Daoy (cell line): ENCODE results near the gene HEXA. TPM values are rescaled to one million over a fixed set of nuclear protein-coding genes. Genes with fewer than 3 reads are reported as not detected.

ENCODE experiments used
- DNase-seq: peaks from one replicate; pipeline ENCODE4 v3.0.0-alpha.2; 2015; ENCODE audit warnings: low read depth
- total RNA-seq: library from RNA; depleted of rRNA; stranded (reverse); fragments of >200 nt; shearing (Covaris generic); gene quantifications from 2 replicates; pipeline ENCODE4 v1.2.3, GENCODE V29; 2014; rRNA removed

HEXA gene
- total RNA-seq, 1 experiment from 2014 or later, result 49.1 TPM

DNA sequence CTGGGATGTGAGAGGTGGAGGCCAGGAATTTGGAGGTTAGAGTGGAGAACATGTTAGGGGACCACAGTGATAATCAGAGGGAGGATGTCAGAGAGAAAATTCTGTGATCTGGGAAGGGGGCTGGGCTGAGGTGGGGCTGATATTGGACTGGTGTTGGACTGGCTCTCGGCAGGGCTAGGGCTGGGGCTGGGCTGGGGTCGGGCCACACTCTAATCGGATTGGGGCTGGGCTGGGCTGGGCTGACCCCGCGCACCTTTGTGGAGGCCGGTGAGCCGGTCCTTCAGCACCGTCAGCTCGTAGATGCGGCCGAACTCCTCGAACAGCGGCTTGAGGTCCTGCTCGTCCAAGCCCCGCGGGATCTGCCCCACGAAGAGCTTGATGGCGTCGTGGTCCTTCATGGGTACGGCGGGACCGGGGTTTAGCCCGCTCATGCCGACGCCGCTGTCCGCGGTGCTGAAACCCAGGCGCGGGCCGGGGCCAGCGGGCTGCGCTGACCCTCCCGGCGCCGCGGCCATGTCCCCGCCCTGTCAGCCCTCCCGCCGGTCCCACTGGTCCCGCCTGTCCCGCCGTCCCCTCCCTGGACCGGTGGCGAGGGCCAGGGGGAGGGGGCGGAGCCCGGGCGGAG, 56.3 kb downstream of the HEXA start:
- DNase-seq, result peak; percentile 73

DNA sequence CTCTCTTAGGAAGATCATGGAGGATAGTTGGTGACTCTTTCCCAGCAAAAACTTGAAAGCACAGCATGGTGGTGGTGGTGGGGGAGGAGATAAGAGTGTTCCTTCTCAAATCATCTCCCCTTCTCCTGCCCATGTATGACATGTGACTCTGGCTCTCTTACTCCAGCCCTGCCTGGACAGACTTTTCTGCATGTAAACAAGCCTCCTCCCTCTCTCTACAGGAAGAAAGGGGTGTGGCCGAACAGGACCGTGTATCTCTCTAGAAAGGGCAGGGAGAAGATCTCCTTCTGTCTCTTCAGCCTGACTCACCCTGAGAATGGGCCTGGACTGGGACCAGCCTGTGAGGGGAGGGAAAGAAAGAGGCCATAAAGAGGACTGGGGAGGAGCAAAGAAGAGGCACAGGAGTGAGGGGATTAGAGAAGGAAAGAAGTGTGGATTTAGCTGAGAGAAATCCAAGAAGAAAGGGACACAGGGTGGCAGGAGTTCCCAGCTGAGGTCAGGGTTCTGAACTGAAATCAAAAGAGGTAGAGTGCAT, 57.3 kb downstream of the HEXA start:
- DNase-seq, result no peak

DNA sequence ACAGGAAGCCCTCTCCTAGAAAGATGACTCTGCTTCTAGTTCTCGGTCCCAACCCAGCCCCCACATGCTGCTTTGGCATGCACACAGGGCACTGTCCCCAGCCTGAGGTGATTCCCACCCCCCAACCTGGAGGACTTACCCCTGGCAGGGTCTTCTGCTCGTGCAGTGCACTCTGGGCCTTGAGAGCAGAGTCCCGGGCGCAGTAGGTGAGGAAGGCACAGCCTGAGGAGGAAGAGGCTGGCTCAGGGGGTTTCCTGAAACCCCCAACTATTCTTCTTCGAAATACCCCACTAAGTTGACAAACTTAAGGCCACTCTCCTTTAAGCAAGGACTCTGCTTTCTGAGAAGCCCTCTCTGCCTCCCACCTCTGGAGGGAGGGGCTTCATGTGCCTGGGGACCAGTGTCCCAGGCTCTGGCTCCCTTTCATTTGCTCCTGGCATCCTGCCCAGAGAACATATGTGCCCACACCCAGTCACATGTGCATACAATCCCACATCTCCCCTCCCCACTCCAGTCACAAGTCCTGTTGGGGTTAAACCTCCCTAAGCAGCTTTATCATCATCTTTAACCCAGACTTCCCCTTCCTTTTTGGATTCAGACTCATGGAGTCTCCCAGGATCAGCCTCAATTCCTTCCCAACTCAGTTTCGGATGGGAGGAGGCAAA, 60.0 kb downstream of the HEXA start:
- DNase-seq, result peak; percentile 9

DNA sequence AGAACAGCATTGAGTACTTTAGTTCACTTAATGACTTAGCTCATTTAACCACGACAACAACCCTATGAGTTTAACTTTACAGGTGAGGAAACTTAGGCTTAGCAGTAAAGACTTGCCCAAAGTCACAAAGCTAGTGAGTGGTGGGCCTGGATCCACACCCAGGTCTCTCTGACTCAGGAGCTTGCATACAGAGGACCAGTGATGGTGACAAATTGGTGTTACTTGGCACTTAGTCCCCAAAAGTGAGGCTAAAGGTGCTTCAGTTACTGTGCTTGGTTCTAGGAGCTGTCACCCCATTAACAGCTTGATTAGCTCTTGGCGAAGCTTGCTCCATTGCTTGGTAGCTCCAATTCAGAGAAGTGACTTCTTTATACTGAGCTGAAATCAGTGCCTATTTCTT, 61.9 kb downstream of the HEXA start:
- no peak for DNase-seq

DNA sequence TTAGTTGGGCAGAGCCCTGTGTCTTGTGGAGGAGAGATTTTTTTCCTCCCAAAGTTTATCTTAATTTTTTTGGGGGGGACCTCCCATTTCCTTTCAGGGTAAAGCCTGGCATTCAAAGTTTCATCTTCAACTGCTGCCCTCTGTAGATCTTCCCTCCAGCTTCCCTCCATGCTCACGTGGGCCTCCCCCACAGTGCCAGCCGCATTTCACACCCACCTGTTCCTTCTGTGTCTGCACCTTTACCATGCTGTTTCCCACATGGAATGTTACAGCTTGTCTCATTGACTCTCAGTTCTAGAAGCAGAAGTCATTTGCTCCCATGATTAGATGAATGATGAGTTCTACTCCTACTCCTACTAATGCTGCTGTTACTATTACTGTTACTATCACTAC, 62.4 kb downstream of the HEXA start:
- no peak for DNase-seq

DNA sequence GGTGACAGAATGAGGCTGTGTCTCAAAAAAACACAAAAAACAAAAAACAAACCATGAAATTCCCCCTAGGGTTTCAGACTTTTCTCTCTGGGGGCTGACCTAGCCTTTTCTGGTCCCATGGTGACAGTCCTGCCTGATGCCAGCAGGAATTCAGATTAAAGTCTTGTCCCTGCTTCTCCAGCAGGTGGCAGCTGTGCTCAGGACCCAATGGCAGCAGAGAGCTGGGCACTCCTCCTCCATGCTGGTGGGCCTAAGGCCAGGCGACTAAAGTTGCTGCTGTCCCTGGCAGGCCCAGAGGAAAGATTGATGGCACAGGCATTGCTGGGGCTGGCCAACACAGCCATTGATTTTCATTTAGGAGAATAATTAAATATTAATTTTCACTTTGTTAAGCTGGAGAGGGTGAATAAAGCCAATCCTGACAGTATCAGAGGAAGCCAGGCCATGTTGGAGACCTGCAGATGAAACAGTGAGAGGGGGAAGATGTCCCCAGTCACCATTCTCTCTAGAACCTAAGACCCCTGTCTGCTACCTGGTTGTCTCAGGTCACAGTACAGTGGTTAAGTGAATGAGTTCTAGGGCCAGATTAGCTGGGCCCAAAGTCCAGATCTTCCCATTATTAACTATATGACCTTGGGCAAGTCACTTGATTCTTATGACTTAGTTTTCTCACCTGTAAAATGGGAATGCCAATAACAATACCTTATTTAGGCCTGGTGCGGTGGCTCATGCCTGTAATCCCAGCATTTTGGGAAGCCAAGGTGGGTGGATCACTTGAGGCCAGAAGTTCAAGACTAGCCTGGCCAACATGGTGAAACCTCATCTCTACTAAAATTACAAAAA, 63.0 kb downstream of the HEXA start:
- peak; percentile 73 for DNase-seq

DNA sequence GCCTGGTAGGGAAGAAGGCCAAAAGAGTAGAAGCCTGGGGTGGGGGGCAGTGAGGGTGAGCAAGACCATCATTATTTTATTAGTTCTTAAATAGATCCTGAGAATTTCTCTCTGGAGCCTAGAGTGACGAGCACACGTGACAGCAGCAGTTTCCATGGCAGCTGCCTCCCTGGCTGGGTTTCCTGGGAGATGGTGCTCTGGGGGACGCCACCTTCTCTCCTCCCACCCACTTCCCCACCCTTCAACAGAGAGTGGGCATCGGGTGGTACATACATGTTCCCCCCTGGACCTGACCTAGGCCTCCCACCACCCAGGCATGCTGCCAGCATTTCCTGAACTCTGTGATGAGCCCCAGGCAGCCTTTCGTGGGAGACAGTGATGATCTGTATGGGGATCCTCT, 68.8 kb downstream of the HEXA start:
- DNase-seq, result no peak

DNA sequence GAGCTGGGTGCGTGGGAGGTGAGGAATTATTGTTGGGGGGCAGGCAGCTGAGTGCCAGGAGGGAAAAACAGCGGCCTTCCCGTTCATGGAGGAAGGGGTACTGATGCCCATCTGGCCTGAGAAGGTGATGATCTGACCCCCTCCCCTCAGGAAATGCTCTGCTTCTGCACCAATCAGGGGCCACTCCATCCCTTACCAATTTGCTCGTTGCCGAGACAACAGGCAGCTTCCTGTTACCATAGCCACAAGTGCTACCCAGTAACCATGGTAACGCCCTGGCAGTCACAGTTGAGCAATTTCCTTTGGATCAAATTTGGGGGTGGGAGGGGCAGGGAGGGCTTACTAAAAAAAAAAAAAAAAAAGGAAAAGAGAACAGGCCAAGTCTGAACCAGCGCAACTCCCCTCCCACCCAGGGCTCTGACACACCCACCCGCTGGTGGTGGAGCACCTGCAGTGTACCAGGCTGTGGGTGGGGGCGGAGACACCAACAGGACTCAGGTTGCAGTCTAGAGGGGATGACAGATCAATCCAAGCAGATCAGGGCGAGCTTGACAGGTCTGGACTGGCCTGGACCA, 69.5 kb downstream of the HEXA start:
- DNase-seq, result peak; percentile 13

DNA sequence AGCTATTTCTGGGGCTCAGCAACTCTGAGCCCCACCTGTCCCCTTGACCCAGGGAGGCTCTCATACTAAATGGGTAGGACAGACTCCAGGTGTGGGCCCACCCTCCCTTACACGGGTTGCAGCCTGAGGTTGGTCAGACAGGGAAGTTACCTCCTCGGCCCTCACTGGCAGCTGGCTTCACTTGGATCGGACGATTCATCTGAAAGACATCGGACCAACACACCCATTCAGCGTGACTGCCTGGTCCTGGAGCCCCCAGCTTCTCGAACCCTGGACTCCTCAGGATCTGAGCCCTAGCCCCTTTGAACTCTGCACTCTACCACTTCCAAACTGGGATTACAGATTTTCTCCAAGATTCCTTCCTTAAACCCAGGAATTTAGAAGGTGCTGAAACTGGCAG, 71.2 kb downstream of the HEXA start:
- DNase-seq, result no peak

DNA sequence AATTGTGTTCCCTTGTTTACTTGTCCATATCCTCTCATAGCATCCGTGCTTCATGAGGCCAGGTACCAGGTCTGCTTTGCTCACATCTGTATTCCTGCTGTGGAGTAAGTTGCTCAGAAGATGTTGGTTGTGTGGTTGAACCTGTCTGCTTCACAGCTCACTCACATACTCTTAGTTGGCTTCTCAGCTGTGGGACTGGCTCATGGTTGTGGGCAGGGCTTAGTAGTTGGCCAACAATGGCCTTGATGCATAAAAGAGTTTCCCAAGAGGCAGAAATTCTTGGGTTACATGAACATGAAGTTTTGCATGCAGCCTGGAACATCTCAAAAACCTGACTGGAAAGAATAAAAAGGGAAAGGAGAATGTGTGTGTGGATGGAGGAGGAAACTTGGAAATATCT, 72.9 kb downstream of the HEXA start:
- DNase-seq, result no peak

Other genes starting within 250 kb of the HEXA start
- 0.77 TPM in 1 of 2 replicates, not detected in the other for gene GRAMD2A, start 178.2 kb downstream of the HEXA start, total RNA-seq
- gene PKM, start 144.8 kb downstream of the HEXA start, total RNA-seq, result 1,722 and 1,777 TPM in 2 replicates
- 14.3 and 20.6 TPM in 2 replicates for gene PARP6, start 103.5 kb downstream of the HEXA start, total RNA-seq
- 0.40 and 0.57 TPM in 2 replicates for gene CELF6, start 55.9 kb downstream of the HEXA start, total RNA-seq
- not detected in 2 replicates for gene TMEM202, start 22.3 kb upstream of the HEXA start, total RNA-seq
- 22.7 and 28.5 TPM in 2 replicates for gene ARIH1, start 98.3 kb upstream of the HEXA start, total RNA-seq